Osteocyte (in vitro differentiated cells): Measurements from ENCODE around the gene SNAPC4. TPM values are rescaled to one million over a fixed set of nuclear protein-coding genes. Genes with fewer than 3 reads are reported as not detected.

ENCODE experiments used
- DNase-seq: peaks from one replicate; pipeline ENCODE4 v3.0.0; 2021; ENCODE audit warnings: mixed read lengths; ENCODE audit not compliant: unreplicated experiment; ENCODE audit errors: extremely low spot score
- H3K27ac Mint-ChIP-seq: one replicate; pipeline ENCODE4 v1.8.0; 2021; ENCODE audit warnings: mild to moderate bottlenecking, mixed read lengths; ENCODE audit not compliant: unreplicated experiment
- H3K27me3 Mint-ChIP-seq: one replicate; pipeline ENCODE4 v1.8.0; 2021; ENCODE audit warnings: mixed read lengths; ENCODE audit not compliant: unreplicated experiment
- H3K36me3 Mint-ChIP-seq: one replicate; pipeline ENCODE4 v1.8.0; 2021; ENCODE audit warnings: mixed read lengths; ENCODE audit not compliant: unreplicated experiment
- H3K4me1 Mint-ChIP-seq: one replicate; pipeline ENCODE4 v1.8.0; 2021; ENCODE audit warnings: mixed read lengths; ENCODE audit not compliant: unreplicated experiment
- H3K4me3 Mint-ChIP-seq: one replicate; pipeline ENCODE4 v1.8.0; 2021; ENCODE audit warnings: mild to moderate bottlenecking, moderate library complexity, mixed read lengths; ENCODE audit not compliant: unreplicated experiment
- H3K9me3 Mint-ChIP-seq: one replicate; pipeline ENCODE4 v1.8.0; 2021; ENCODE audit warnings: mixed read lengths; ENCODE audit not compliant: unreplicated experiment
- CTCF ChIP-seq: fragments of 200-600 bp; sonication (generic); IDR thresholded peaks from 2 replicates; pipeline ENCODE4 v1.5.0; 2021; ENCODE audit warnings: antibody characterized with exemption, mild to moderate bottlenecking, moderate library complexity
- total RNA-seq: library from RNA; stranded (reverse); gene quantifications from 2 replicates; pipeline ENCODE4 v1.2.1, GENCODE V29; 2021

The SNAPC4 gene
- total RNA-seq, 1 donor from 2014 or later = 9.9 TPM

GRCh38 chr9:136441191-136441680, 41.3 kb upstream of the SNAPC4 start:
- no peak for DNase-seq
- Mint-ChIP-seq H3K4me3 (no peak overlapping the region), H3K27ac (no peak overlapping the region), H3K27me3 (no peaks in the 10 kb centered on the region), H3K36me3 (peaks cover 40% of the 10 kb centered on the region), H3K4me1 (peaks cover 26% of the 10 kb centered on the region), H3K9me3 (no peaks in the 10 kb centered on the region)
- no peak for TF ChIP-seq CTCF

GRCh38 chr9:136439481-136440408, 39.8 kb upstream of the SNAPC4 start, which contains the start of gene INPP5E:
Gene INPP5E, minus strand, starts transcription at chr9:136439845. Its CDS starts 426 bp downstream, at chr9:136439419.
- peak; percentile 69 for TF ChIP-seq CTCF
- Mint-ChIP-seq H3K36me3 (peaks cover 35% of the 10 kb centered on the region), H3K4me1 (peaks cover 26% of the 10 kb centered on the region), H3K4me3 (peak within 1 kb of the TSS; percentile 84), H3K27ac (peak within 1 kb of the TSS; percentile 44), H3K27me3 (no peaks in the 10 kb centered on the region), H3K9me3 (no peaks in the 10 kb centered on the region)
- peak; percentile 96 for DNase-seq

- H3K9me3 Mint-ChIP-seq = no peaks in the 10 kb centered on the region
These were observed 38.8 kb upstream of the SNAPC4 start for GRCh38 chr9:136438548-136439480.

GRCh38 chr9:136437839-136438547, 38.0 kb upstream of the SNAPC4 start:
- Mint-ChIP-seq H3K9me3 (no peaks in the 10 kb centered on the region), H3K27ac (no peak overlapping the region), H3K36me3 (peaks cover 25% of the 10 kb centered on the region), H3K4me1 (peaks cover 26% of the 10 kb centered on the region), H3K27me3 (no peaks in the 10 kb centered on the region), H3K4me3 (peak overlapping the region; percentile 84)
- no peak for DNase-seq
- TF ChIP-seq CTCF = no peak

More at GRCh38 chr9:136438548-136439480, 38.8 kb upstream of the SNAPC4 start:
- TF ChIP-seq CTCF = no peak
- H3K27ac Mint-ChIP-seq = no peak overlapping the region
- peak overlapping the region; percentile 84 for H3K4me3 Mint-ChIP-seq
- peaks cover 26% of the 10 kb centered on the region for H3K4me1 Mint-ChIP-seq
- H3K36me3 Mint-ChIP-seq = peaks cover 29% of the 10 kb centered on the region
- H3K27me3 Mint-ChIP-seq = no peaks in the 10 kb centered on the region
- no peak for DNase-seq
